Measurements from ENCODE around the gene PACRG. TPM values are rescaled to one million over a fixed set of nuclear protein-coding genes. Genes with fewer than 3 reads are reported as not detected.

PACRG gene
- total RNA-seq, 4 donors from 2014 or later: 0.95 to 1.3 TPM; not detected in 2

GRCh38 chr6:162709431-162709830 is 18.3 kb upstream of the PACRG start:
- no peak overlapping the region for H3K4me3 ChIP-seq
- intact Hi-C loops (cut with DNase I): no loop called here
- DNase-seq: no peak
- no peaks in the 10 kb centered on the region for H3K27me3 ChIP-seq
- H3K4me1 ChIP-seq: peaks cover 0 to 4% (median 0%) of the 10 kb centered on the region in 3 donors
- WGBS, 2 donors: 83 to 90% methylated on average over 4 of the region's 4 CpGs
- no peak overlapping the region for H3K27ac ChIP-seq
- no peaks in the 10 kb centered on the region for H3K9me3 ChIP-seq
- TF ChIP-seq POLR2A (IDR thresholded peaks at IDR 0.05) (no peak), CTCF (IDR thresholded peaks at IDR 0.05) (no peak)
- no peaks in the 10 kb centered on the region for H3K36me3 ChIP-seq

- Histone ChIP-seq H3K4me1 (peaks cover 0 to 4% (median 0%) of the 10 kb centered on the region in 3 donors), H3K27me3 (no peaks in the 10 kb centered on the region), H3K9me3 (no peaks in the 10 kb centered on the region), H3K27ac (no peak overlapping the region), H3K36me3 (no peaks in the 10 kb centered on the region), H3K4me3 (no peak overlapping the region)
- intact Hi-C loops (cut with DNase I): no loop called here
- 77 to 80% methylated on average over 1 of the region's 1 CpG for WGBS, 2 donors
- DNase-seq: no peak
- TF ChIP-seq CTCF (IDR thresholded peaks at IDR 0.05): no peak
- TF ChIP-seq POLR2A (IDR thresholded peaks at IDR 0.05): no peak
Observed at GRCh38 chr6:162710419-162710818, 17.4 kb upstream of the PACRG start.

- Histone ChIP-seq H3K9me3 (no peaks in the 10 kb centered on the region), H3K4me1 (peaks cover 0 to 4% (median 0%) of the 10 kb centered on the region in 3 donors), H3K27me3 (no peaks in the 10 kb centered on the region), H3K4me3 (no peak overlapping the region), H3K27ac (no peak overlapping the region), H3K36me3 (no peaks in the 10 kb centered on the region)
- intact Hi-C loops (cut with DNase I): no loop called here
- TF ChIP-seq CTCF (IDR thresholded peaks at IDR 0.05): no peak
- no peak for TF ChIP-seq POLR2A (IDR thresholded peaks at IDR 0.05)
- DNase-seq: no peak
- WGBS, 2 donors: 86 to 100% methylated on average over 2 of the region's 2 CpGs
Observed at GRCh38 chr6:162710936-162711335, 16.8 kb upstream of the PACRG start.

- no peak for TF ChIP-seq CTCF (IDR thresholded peaks at IDR 0.05)
- TF ChIP-seq POLR2A (IDR thresholded peaks at IDR 0.05): no peak
- Histone ChIP-seq H3K4me1 (peaks cover 0 to under 1% (median 0%) of the 10 kb centered on the region in 3 donors), H3K27ac (no peak overlapping the region), H3K36me3 (no peaks in the 10 kb centered on the region), H3K27me3 (no peaks in the 10 kb centered on the region), H3K4me3 (no peak overlapping the region), H3K9me3 (no peaks in the 10 kb centered on the region)
- 81 to 90% methylated on average over 4 of the region's 4 CpGs for WGBS, 2 donors
- intact Hi-C loops (cut with DNase I): no loop called here
- no peak for DNase-seq
Observed at GRCh38 chr6:162711376-162711775, 16.4 kb upstream of the PACRG start.

- Histone ChIP-seq H3K4me1 (no peaks in the 10 kb centered on the region), H3K9me3 (no peaks in the 10 kb centered on the region)
- intact Hi-C loops (cut with DNase I): no loop called here
Observed at GRCh38 chr6:162712694-162713093, 15.1 kb upstream of the PACRG start.

More at GRCh38 chr6:162712694-162713093, 15.1 kb upstream of the PACRG start:
- H3K27me3 ChIP-seq: no peaks in the 10 kb centered on the region
- H3K27ac ChIP-seq: no peak overlapping the region
- H3K36me3 ChIP-seq: no peaks in the 10 kb centered on the region
- TF ChIP-seq CTCF (IDR thresholded peaks at IDR 0.05) (no peak), POLR2A (IDR thresholded peaks at IDR 0.05) (no peak)
- no peak for DNase-seq
- H3K4me3 ChIP-seq: no peak overlapping the region
- WGBS, 2 donors: 83 to 90% methylated on average over 2 of the region's 2 CpGs
